Measurements from ENCODE around the gene LCN2. TPM values are rescaled to one million over a fixed set of nuclear protein-coding genes. Genes with fewer than 3 reads are reported as not detected.

Gene LCN2
- total RNA-seq, 1 donor from 2014 or later, result 45.7 TPM

DNA sequence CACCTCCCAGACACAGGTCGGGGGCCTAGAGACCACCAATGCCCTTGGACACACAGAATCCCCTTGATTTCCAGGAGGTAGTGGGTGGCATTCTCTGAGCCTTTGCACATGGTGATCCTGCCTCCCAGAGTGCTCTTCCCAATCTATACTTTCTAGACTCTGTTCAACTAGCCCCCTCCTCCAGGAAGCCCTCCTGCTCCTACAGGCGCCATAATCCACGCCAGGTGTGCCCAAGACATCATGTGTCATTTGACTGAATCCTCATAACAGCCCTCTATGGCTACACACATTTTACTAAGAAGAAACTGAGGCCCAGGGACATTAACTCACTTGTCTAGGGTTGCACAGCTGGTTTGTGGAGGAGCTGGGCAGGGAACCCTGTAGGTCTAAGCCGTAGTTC, 18.0 kb downstream of the LCN2 start:
- H3K4me3 ChIP-seq (ENCODE audit: low read depth, low read length), result no peak overlapping the region
- TF ChIP-seq, protein P1, sequence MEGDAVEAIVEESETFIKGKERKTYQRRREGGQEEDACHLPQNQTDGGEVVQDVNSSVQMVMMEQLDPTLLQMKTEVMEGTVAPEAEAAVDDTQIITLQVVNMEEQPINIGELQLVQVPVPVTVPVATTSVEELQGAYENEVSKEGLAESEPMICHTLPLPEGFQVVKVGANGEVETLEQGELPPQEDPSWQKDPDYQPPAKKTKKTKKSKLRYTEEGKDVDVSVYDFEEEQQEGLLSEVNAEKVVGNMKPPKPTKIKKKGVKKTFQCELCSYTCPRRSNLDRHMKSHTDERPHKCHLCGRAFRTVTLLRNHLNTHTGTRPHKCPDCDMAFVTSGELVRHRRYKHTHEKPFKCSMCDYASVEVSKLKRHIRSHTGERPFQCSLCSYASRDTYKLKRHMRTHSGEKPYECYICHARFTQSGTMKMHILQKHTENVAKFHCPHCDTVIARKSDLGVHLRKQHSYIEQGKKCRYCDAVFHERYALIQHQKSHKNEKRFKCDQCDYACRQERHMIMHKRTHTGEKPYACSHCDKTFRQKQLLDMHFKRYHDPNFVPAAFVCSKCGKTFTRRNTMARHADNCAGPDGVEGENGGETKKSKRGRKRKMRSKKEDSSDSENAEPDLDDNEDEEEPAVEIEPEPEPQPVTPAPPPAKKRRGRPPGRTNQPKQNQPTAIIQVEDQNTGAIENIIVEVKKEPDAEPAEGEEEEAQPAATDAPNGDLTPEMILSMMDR (conservative IDR thresholded peaks at IDR 0.05; ENCODE audit: low read depth, low read length), result no peak
- DNase-seq (ENCODE audit: low read depth), result no peak

DNA sequence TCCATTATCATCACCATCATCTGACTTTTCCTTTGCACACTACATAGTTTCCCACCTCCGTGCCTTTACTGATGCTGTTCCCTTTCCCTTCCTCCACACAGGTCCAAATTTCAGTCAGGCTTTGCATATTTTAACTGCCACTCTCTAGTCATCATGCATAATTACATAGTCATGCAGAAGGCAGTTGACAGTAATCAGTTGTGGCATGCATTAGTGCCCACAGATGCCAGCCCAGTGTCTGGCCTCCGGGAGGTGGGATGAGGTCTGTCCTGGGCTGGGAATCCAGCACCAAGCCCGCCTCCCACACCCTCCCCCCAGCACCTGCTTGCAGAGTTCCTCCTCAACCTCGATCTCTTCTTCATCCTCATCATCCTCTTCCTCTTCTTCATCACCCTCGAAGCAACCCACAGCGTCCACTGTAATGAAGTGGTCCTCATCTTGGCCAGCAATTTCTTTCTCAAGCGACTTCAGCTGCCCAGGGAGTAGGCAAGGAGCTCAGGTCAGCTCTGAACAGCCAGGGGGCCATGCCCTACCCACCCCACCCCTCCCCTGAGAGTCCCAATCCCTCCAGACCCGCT, 19.6 kb downstream of the LCN2 start:
- no peak overlapping the region for H3K4me3 ChIP-seq (ENCODE audit: low read depth, low read length)
- no peak for DNase-seq (ENCODE audit: low read depth)
- TF ChIP-seq, protein P1 (conservative IDR thresholded peaks at IDR 0.05; ENCODE audit: low read depth, low read length), result no peak

DNA sequence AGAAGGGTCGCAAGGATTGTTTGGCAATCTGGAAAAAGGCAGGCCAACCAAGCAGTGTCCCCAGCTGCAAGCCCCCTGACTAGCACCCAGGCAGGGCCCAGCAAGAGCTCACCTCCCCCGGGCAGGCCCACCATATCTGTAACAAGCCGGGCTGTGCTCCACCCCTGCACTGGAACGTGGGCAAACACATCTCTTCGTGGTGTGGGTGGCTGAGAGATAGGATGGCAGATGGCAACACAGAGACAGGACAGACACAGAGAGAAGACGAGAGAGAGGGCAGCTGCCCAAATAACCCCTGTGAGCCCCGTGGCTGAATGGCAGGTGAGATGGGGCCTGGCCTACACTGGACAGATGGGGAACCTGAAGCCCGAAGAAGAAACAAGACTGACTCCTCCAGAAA, 20.2 kb downstream of the LCN2 start:
- TF ChIP-seq, protein P1 (conservative IDR thresholded peaks at IDR 0.05; ENCODE audit: low read depth, low read length), result no peak
- no peak for DNase-seq (ENCODE audit: low read depth)

DNA sequence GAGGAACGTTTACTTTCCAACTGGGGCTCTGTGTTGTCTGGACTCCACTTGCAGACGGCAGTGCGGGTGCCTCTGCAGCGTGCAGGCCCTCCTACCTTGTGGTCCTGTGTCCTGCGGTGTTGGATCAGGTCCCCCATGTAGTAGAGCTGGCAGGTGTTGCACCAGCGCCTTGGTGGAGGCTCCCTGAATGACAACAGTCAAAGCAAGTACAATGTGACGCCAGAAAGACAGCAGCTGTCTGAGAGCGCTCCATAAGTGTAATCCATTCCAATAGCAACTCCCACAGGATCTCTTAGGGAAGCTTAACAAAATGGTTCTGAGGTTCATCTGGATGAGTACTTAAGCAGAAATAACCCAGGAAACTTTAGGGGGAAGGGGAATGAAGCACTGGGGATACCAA, 20.7 kb downstream of the LCN2 start:
- H3K4me3 ChIP-seq (ENCODE audit: low read depth, low read length), result no peak overlapping the region
- TF ChIP-seq, protein P1 (conservative IDR thresholded peaks at IDR 0.05; ENCODE audit: low read depth, low read length), result no peak
- no peak for DNase-seq (ENCODE audit: low read depth)

More for the DNA sequence above, 20.2 kb downstream of the LCN2 start:
- no peak overlapping the region for H3K4me3 ChIP-seq (ENCODE audit: low read depth, low read length)

DNA sequence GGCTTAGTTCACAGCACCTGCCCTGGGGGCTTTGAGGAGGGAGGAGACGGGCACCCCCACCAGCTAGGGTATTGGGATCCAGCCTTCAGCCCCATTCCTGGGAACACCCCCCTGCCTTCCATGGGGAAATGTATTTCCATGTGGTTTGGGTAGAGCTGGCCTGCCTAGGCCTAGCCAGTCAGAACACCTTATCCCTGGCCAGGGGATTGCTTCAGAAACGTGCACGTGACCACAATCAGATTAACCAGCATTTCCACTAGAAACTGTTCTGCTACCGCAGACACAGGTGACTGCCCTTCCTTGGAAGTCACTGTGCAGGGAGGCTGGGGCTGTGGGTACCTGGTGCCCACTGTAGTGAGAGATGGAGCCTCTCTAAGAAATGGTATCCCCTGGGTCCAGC, 24.8 kb downstream of the LCN2 start:
- TF ChIP-seq, protein P1 (conservative IDR thresholded peaks at IDR 0.05; ENCODE audit: low read depth, low read length), result no peak
- no peak overlapping the region for H3K4me3 ChIP-seq (ENCODE audit: low read depth, low read length)
- no peak for DNase-seq (ENCODE audit: low read depth)

DNA sequence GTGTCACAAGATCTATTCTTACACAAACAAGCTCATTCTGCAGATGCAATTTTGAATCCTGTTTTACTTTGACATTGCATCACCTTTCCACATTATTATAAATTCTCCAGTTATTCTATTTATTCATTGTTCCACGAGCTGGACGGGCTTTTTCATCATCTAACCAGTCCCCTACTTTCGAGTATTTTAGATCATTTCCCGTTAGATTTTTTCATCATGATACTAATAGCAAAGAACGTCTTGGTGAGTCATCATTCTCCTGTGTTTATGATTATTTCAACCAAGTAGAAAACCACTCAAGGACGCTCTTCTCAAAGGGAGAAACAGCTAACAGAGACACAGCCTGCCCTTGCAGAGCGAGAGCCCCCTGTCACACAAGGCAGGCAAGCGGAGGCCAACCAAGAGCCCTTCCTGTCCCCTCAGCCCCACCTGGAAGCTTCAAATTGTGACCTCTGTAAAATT, 25.9 kb downstream of the LCN2 start:
- H3K4me3 ChIP-seq (ENCODE audit: low read depth, low read length), result no peak overlapping the region
- no peak for DNase-seq (ENCODE audit: low read depth)
- TF ChIP-seq, protein P1 (conservative IDR thresholded peaks at IDR 0.05; ENCODE audit: low read depth, low read length), result no peak

DNA sequence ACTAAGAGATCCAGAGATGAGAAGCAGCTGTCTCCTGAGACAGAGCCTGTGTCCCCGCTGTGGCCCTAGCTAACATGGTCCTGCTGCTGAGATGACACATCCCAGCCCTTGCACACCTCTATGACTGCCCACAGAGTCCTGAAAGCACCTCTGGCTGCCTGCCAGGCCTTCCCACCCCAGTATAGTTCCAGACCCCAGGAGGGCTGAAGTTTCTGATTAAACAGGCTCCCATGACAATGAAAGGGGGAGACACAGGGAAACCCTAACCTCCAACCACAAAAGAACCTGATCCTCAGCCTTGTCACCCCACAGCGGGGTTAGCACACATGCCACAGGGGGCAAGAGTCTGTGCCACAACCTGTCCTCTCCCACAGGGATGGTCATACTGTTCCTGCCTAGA, 26.5 kb downstream of the LCN2 start:
- DNase-seq (ENCODE audit: low read depth), result no peak
- H3K4me3 ChIP-seq (ENCODE audit: low read depth, low read length), result no peak overlapping the region
- TF ChIP-seq, protein P1 (conservative IDR thresholded peaks at IDR 0.05; ENCODE audit: low read depth, low read length), result no peak

All from epithelial cell of proximal tubule (primary cell).